RCC 7860 (cell line): ENCODE results near the gene OOSP4A.
A peak's percentile ranks its signal among the peaks of the same experiment; 100 is the strongest.

ENCODE experiments used
- DNase-seq: peaks from one replicate; pipeline ENCODE4 v3.0.0-alpha.2; 2015; ENCODE audit warnings: low spot score
- FAIRE-seq: peaks from 2 replicates; lab custom pipeline; 2012; peaks lifted over from hg19 to GRCh38; lab: Jason Lieb, UNC

OOSP4A gene

DNA sequence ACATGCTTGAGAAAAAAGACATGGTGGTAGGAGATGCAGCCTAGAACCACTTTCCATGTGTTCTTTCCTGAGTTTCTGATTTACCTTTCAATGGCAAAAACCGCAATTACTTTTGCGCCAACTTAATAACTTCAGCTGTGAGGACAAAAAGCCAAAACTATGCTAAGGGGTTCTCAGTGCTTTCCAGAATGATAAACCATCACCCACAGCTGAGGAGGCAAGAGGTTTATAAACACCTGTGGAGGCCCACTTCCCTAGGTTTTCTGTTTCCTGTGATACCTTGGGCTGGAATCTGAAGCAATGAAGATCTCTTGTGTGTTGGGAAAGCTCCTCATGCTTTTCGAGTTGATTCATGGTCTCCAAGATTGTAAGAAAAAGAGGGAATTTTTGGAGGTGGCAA lies at the start of gene OOSP4A:
Gene OOSP4A (plus strand): TSS at position 301 of the 400 bp plus-strand sequence. CDS start 0 bp downstream, at position 301.
- FAIRE-seq = no peak
- DNase-seq = no peak

DNA sequence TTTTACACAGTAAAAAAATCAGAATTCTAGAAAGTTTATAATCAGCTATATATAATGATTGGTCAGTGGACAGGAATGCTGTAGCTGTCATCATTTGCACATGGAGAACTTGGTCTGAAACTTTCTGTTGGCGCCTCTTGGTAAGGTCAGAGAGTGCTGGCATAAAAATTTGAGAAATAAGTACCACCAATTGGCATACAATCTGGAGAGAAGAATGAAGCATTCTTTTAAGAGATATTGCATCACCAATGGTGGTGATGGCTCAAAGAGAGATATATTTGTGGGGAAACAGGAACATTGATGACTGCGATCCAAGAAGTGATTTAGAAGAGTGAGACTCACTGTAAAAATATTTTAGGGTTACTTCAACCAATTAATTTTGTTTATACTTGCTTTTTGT lies 45.4 kb upstream of the OOSP4A start:
- FAIRE-seq (no peak), DNase-seq (no peak)

DNA sequence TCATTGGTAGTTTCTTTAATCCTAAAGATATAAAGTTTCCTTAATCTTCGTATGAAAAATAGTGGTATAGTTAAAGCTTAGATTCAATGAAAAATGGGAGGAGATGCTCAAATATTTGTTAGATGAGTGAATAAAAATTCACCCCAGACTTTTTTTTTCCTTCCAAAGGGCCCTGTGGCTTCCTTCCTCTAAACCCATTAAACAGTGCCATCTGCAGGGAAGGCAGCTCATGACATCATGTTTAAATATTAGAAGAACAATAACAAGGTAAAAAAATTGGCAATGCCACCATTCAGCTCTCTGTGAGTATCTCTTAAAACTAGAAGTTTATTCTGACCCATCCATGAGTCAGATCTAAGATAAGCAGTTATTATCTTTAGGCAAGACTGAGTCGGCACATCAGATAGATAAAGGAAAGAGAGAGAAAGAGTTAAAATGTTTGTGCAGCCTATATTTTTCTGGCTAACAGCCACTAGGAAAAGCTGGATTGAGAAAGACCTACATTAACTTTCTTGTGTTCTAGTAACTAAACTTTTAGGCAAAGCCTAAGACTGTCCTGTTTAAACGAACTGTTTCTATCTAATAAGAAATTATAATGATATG lies 44.7 kb upstream of the OOSP4A start:
- peak; percentile 46 for FAIRE-seq
- DNase-seq = peak; percentile 24

DNA sequence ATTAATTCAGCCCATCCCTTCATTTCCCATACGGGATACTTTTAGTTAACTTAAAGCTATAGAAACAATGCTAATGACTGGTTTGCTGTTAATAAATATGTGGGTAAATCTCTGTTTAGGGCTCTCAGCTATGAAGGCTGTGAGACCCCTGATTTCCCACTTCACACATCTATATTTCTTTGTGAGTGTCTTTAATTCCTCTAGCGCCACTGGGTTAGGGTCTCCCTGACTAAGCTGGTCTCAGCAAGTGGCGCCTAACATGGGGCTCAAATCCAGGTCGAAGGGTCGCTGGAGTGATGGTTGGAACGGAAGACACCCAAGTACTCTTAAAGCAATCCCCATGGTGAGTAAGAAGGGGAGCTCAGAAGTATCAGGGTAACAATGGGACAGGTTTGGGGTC lies 40.0 kb upstream of the OOSP4A start:
- DNase-seq (no peak), FAIRE-seq (no peak)

DNA sequence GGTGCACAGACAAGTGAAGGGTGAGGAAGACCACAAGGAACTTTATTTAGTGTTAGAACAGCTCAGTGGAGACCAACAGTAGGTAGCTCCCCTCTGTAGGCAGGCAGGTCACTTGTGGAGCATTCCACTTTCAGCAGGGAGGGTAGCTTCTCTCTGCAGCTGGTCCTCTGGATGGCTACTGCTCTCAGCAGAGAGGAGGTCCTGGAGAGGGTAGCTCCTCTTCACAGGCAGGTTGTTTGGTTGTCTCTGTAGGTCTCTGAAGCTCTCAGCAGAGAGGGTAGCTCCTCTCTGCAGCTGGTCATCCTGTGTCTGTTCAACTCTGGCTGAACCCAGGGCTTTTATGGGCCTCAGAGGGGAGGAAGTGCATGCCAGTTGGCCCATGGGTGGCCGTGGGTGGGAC lies 32.1 kb upstream of the OOSP4A start:
- FAIRE-seq = no peak
- DNase-seq = no peak

DNA sequence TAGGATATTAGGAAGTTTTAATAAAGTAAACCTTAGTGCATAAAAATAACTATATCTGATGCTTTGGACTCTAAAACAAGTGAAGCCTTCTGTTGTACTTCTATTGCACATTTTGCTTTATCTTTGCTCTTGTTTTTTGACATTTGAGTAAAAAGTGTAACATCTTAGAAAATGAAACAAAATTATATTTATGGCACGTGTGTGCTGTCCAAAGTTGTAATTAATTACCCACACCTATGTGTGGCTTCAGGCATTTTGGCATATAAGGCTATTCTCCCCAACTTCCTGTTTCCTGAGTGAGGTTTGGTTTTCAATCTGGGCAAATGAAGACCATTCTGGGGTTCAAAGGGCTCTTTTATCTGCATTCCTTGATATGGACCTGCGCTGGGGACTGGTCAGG lies 25.7 kb upstream of the OOSP4A start, which contains the start of gene OOSP1:
Gene OOSP1 (plus strand): TSS at position 301 of the 400 bp plus-strand sequence. CDS start 23 bp downstream, at position 324.
- DNase-seq (no peak), FAIRE-seq (no peak)

DNA sequence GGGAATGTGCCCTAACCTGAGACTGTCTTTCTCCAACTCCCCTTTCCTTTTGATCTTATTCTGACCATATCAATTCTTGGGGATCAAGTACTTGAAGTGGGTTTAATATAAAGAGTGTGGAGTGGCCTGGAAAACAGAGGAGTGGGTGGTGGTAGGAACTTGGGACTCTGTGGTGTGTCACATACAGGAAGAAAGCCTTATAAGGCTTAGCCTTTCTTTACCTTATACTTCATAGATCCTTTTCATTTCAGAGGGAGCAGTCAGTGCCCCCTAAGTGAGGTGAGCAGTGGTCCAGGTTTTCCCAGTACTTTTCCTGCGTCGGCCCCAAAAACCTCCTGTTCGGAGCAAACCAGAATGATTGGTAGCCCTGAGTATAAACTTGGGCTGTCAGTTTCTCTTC lies 25.1 kb upstream of the OOSP4A start:
- no peak for FAIRE-seq
- no peak for DNase-seq

DNA sequence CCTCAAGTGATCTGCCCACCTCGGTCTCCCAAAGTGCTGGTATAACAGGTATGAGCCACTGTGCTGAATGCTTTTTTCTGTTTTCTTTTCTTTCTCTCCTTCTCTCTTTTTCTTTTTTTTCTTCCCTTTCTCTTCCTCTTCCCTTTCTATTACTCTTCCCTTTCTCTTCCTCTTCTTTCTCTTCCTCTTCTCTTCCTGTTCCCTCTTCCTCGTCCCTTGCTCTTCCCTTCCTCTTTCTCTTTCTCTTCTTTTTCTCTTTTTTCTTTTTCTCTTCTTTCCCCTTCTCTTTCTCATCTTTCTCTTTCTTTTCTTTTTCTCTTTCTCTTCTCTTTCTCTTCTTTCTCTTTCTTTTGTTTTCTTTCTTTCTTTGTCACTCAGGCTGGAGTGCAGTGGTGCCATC lies 24.4 kb upstream of the OOSP4A start:
- no peak for FAIRE-seq
- DNase-seq = no peak

DNA sequence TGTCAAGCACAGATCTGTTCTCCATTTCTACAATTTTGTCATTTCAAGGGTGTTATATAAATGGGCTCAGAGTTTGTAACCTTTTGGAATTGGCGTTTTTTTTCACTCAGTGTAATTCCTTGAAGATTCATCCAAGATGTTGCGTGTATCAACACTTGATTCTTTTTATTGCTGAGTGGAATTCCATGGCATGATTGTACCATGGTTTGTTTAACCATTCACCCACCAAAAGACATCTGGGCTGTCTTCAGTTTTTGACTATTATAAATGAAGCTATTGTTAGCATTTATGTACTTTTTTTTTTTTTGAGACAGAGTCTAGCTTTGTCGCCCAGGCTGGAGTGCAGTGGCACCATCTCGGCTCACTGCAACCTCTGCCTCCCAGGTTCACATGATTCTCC lies 22.7 kb upstream of the OOSP4A start:
- DNase-seq (no peak), FAIRE-seq (no peak)

DNA sequence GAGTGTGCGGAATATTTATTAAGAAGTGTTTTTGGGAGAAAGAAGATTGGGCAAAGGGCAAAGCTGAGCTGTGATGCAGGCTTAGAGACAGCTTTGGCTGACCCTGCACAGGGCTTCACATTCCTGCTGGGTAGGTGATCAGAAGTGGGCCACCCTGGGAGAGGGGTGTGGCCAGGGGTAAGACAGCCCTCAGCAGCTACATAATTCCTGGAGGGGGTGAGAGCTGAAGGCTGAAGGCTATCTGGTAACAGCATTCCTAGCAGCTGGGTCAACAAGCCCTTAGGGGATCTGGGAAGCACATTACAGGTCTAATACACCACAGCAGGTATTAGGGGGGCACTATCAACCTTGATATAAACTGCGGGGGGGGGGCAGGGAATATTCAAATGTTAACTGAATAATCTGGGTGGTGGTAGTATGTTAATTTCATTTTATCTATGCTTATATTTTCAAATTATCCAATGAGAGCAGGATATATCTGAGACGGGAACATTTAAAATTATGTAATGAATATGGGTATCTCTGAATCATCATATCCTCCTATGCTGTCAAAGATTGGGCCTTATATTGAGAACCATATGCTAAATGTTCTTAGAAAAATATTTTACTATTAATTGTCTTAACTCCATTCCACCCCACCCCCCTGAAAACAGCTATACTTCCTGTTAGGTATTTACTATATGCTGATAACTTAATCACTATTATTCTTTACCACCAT lies 19.7 kb upstream of the OOSP4A start:
- DNase-seq (no peak), FAIRE-seq (no peak)

DNA sequence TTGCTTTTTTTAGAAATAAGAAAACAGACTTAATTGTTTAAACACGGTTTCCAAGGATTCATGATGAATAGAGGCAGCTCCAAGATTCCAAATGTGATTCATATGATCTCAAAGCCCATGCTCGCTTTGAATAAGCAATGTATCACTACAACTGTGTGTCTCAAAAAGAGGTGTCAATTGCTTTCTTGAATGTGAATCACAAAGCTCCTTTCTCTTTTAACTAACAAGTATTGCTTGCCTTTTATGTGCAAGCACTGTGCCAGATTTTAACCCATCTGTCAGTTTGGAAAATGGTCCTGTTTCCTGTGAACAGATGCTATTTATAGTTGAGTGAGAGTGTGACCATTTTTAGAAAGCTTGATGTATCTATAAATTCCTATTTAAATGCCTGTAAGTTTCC lies 19.1 kb upstream of the OOSP4A start:
- DNase-seq (no peak), FAIRE-seq (no peak)

DNA sequence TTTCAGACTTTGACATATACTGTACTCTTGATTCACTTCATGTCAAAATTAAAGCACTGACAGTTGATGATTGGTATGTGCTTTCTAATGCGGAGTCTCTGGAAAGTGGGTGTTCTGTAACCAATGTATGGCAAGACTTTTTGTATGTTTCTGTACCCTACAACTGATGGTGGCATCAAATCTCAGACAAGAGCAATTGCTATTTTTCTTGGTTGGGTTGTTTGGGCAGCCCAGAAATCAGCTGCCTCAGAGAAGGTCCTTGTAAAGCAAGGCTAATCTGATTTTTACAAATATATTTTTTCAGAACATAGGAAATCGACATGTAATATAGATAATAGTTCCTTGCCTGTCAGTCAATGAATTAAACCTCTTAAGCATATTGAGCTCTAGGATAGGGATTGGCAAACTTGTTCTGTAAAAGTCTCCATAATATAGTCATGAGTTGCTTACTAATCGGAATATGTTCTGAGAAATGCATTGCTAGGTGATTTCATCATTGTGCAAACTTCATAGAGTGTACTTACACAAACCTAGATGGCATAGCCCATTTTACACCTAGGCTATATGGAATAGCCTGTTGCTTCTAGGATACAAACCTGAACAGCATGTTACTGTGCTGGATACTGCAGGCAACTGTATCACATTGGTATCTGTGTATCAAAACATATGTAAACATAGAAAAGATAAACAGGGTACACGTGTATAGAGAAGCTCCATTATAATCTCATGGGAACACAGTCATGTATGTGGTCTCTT lies 10.2 kb upstream of the OOSP4A start:
- FAIRE-seq (no peak), DNase-seq (no peak)

DNA sequence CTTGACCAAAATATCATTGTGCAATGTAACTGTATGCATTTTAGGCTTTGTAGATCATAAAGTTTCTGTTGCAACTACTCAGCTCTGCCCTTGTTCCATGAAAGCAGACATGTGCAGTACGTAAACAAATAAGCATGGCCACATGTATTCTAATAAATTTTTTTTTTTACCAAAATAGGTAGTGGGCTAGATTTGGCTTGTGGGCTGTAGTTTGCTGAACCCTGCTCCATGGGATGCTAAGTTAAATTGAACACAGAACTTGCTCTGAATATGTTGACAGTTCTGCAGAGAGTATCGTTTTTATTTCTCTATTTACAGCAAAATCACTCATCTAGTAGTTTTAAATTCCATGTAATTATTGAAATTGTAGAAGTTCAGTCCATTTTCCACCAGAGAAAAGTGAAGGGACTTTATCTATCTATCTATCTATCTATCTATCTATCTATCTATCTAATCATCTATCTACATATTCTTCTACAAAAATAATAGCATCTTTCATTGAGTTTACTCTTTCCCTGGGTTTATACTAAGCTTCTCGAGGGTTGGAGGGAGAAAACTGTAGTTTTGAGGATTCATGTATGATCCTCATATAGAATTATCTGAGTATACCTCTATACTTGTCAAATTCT lies 9.5 kb upstream of the OOSP4A start:
- DNase-seq (no peak), FAIRE-seq (no peak)

DNA sequence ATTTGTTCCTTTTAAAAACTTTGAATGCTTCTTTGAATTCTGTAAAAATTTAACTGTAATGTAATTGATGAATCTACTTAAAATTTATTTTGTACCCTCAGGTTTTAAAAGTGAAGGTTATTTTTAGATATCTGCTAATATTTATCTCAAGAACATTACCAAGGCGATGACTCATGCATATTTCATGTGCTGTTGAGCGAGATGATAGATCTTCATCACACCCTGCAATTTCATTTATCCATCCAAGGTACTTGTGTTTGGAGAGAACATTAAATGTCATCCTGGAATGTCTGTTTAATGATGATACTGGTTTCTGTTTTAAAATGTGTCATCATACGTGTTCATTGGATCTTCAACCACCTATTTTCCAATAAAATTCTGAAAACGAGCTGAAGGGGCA lies 6.7 kb upstream of the OOSP4A start:
- FAIRE-seq = peak; percentile 67
- peak; percentile 46 for DNase-seq

DNA sequence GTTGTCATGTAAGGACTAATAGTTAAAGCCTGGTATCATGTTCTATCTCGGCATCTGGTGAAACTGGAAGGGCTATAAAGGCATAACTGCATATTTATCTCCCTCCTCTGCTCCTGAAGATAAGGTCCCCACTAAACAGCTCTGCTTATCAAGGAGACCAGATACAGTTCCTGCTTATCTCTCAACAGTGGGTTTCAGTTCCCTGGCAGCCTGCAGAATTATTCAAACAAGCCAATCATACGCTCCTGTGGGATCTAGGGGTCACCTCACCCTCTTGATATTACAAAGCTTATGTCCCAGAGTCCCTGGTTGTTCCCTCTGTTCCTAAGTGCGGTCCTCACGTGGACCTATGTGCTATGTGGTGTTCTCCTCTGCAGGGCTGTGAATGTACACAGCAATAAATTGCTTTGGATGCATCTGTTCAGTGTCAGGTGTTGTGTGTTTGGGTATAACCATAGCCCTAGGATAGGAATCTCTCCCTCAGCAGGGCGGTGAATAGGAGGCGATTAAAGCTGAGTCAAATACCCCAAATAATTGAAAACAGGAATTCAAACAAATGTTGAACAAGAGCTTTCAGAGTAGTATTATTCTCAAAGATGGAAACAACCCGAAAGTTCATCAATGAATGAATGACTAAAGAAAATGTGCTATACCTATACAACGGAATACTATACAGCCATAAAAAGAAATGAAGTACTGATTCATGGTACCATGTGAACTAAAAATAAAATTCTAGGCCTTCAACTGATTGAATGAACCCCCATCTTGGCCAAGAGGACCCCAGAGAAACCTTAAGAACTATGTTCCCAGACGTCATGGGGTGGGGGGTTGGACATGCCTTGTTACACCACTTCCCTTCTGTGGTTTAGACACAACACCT lies 3.1 kb upstream of the OOSP4A start:
- no peak for FAIRE-seq
- no peak for DNase-seq

DNA sequence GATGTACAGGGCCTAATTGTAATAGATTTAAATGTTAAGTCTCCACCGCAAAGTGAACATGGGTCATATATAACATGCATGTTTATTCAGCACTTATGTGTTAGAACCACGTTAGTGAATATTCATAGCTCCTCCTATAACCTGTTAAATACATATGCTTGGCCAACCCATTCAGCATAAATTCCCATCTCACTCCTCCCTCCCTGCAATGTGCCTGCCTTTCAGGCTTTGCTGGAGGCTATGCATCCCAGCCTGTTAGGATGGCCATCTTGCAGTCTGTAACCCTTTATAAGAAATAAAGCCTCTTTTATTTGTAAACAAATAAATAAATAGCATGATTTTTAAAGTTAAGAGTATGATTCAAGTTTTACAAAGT lies 1.7 kb upstream of the OOSP4A start:
- FAIRE-seq = no peak
- no peak for DNase-seq

DNA sequence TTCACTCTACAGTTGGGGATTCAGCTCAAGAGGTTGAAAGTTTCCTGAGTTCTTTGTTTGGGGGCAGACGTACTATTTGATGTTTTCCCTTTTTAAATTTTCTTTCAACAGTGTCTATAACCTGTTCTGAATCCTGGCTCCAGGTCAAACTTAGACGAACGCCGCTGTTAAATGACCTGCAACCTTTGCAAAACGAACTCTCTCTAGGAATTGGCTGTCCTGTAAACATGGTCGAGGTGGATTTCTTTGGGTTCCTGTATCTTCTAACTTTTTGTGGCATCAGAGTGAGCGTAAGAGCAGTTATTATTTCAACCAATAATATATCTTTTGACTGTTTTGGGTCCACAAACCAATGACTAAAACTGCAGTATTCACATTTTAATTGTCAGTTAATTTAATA lies 1.6 kb downstream of the OOSP4A start:
- no peak for FAIRE-seq
- DNase-seq = no peak

DNA sequence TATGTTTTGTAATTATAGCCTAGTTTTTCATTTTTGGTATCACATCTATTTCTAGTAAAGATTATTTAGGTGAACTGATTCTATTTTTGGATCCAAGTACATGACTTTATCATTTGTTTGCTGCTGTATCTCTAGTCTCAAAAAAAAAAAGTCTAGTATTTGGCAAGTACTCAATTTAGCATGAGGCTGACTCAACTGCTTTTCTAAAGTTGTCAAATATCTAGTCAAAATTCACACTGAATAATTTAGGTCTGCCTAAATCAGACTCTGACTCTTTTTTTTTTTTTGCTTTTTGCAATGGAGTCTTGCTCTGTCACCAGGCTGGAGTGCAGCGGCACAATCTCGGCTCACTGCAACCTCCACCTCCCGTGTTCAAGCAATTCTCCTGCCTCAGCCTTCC lies 2.4 kb downstream of the OOSP4A start:
- FAIRE-seq (no peak), DNase-seq (no peak)

DNA sequence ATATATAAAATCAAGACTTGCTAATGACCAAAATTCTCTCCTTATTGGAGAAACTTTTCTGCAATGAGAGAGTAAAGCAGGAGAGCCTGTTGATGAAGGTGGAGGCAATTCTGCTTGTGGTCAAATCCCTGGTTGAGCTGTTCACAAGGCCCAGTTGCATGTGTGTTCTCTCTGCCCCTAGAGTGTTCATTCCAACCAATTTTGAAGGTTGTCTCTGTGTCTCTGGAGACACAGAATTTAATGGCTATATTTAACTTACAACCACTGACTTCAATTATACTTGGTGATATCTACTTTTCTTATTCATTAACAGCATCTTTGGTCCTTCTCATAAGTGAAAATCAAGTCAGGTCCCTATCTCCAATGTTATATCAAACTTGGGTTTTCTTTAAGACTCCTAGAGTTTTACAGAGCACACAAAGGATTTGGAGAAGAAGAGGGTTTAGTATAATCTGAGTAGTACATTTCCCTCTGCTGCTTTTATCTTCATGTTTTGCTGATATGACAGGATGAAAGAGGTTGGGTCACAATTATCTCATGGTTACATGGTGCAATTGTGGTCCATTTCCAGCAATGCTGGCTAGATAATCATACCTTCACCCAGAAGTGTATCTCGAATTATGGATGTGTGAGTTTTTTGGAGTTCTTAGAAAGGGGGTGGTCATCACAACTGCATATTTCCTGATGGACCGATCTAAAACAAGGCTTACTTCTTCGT lies 4.0 kb downstream of the OOSP4A start:
- DNase-seq = no peak

DNA sequence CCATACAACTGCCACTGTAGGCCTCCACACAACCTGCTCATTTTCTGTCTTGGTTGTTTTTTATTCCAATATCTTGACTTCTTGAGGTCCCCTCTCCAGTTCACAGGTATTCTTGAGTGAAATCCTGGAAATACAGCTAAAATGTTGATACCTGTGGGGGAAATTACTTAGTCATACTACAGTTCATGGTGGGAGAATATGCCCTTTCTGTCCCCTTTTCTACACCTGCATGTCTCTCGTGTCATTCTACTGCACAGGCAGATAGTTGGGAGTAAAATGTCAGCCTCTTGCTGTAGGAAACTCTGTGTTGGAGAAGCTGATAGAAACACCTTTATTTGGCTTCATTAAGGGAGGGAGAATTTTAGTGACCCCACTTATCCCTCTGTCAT lies 4.6 kb downstream of the OOSP4A start:
- FAIRE-seq (no peak), DNase-seq (no peak)

More for the DNA sequence above, 4.0 kb downstream of the OOSP4A start:
- no peak for FAIRE-seq
